Ovary (tissue), 9 donors: ENCODE results near the gene CEP104. TPM values are rescaled to one million over a fixed set of nuclear protein-coding genes. Genes with fewer than 3 reads are reported as not detected.

Source experiments
- DNase-seq, 5 donors: peaks; one replicate each; pipeline ENCODE4 v3.0.0-alpha.2; 2019 to 2020
- H3K27ac ChIP-seq, 2 donors: fragments of 200-600 bp; one replicate each; pipeline versions ENCODE4 v1.5.1 to v1.8.0; 2019 to 2022
- H3K27me3 ChIP-seq: fragments of 200-600 bp; one replicate; pipeline ENCODE4 v1.8.0; 2022
- H3K36me3 ChIP-seq: fragments of 200-600 bp; sonication (generic); one replicate; pipeline ENCODE4 v1.5.1; 2019
- H3K4me1 ChIP-seq: one replicate; pipeline ENCODE4 v1.8.1; 2013; ENCODE audit warnings: mild to moderate bottlenecking, moderate library complexity; ENCODE audit not compliant: insufficient read depth
- H3K4me3 ChIP-seq: fragments of 200-600 bp; sonication (generic); one replicate; pipeline ENCODE4 v1.5.1; 2017
- H3K9me3 ChIP-seq, 2 donors: fragments of 200-600 bp in 1 of 2; sonication (generic) in 1 of 2; one replicate each; pipeline versions ENCODE4 v1.5.1 to v1.8.1; 2013 to 2019; ENCODE audit warnings: mild to moderate bottlenecking in 1 of 2, moderate library complexity in 1 of 2
- EP300 ChIP-seq: sonication (generic); formaldehyde crosslinking; IDR thresholded peaks from one replicate; pipeline ENCODE4 v1.6.1; 2017; ENCODE audit warnings: antibody characterized with exemption
- POLR2A ChIP-seq: fragments of 450-650 bp; IDR thresholded peaks from one replicate; pipeline ENCODE4 v1.6.1; 2017; ENCODE audit warnings: antibody characterized with exemption, mild to moderate bottlenecking, moderate library complexity
- WGBS, 3 donors: extraction: QIAGEN DNeasy Blood & Tissue Kit in 1 of 3; methylation state at CpG; one replicate each; pipeline versions ENCODE4 v1.1.5 to v1.1.7; 2013 to 2017; 5-methylcytosine and 5-hydroxymethylcytosine counted together
- intact Hi-C, 4 donors: fragments of 100-400 bp; cut with DNase I; formaldehyde crosslinking; loops; one replicate each; pipeline versions ENCODE4 v1.11.0 to v1.15.1; 2022 to 2023
- polyA plus RNA-seq, 2 donors: library from polyadenylated mRNA; stranded (reverse); fragments of 200-250 nt in 1 of 2; fragments of 350-450 nt in 1 of 2; fragmentation: Illumina TruSeq in 1 of 2; extraction: RNeasy Lipid Tissue Mini Kit (QIAGEN cat#74804) in 1 of 2; gene quantifications; one replicate each; pipeline ENCODE4 v1.2.3, GENCODE V29; 2013 to 2014
- total RNA-seq, 7 donors: library from RNA; depleted of rRNA in 2 of 7; stranded (reverse); fragments of >200 nt in 2 of 7; fragmentation: NEBNext Ultra II Directional in 3 of 7; extraction: Animal tissue kit (Norgen Biotek cat#: 25700) in 3 of 7; gene quantifications; one replicate each; pipeline versions ENCODE4 v1.1.0 to v1.2.4, GENCODE V29; 2016 to 2023
- TF ChIP-seq, protein P1 (sequence below), 3 donors: fragments of 450-650 bp in 2 of 3; fragments of 200-600 bp in 1 of 3; IDR thresholded peaks; one replicate each; pipeline versions ENCODE4 v1.5.1 to v1.8.0; 2016 to 2022; ENCODE audit warnings: antibody characterized with exemption in 3 of 3, mild to moderate bottlenecking in 1 of 3
- donor health status: DM: no; HTN: no; CAD: no; lungs with moderate emphysema.
- donor health status: DM: no; HTN: no; CAD: no.
- donor health status: Bipolar disorder and iron deficiency.
- donor health status: DM: yes; HTN: yes; CAD: no.
- donor health status: DM: no; HTN: no; CAD: no.
- donor health status: DM: yes; HTN: yes; CAD: no.

CEP104 gene
- total and polyA plus RNA-seq, 9 donors: 7.9 to 40.7 (median 37.6) TPM

DNA sequence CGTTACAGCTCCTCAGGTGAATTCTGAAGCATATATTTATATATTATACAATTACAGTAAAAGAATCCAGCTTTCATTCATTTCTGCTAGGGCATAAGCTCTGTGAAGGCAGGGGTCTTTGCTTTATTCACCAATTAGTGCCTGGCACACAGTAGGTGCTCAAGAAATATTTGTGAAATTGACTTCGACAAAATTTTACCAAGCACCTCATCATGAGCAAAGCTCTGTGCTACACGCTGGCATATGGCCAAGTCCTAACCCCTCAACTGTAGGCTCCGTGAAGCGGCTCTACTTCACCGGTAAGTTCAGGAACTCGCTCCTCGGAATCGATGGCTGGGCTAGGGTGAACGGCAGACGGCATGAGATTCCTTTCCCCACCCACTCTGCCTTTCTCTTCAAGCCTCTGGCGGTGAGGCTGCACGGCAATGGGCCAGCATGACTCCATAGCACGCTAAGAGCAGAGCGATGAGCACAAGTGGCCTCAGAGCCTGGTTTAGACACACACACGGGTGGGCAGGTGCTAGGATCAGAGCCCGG lies 34.4 kb upstream of the CEP104 start:
- H3K4me3 ChIP-seq: no peak overlapping the region
- intact Hi-C loops: no loop called here
- DNase-seq: no peak
- no peak overlapping the region for H3K27ac ChIP-seq
- TF ChIP-seq, protein P1, sequence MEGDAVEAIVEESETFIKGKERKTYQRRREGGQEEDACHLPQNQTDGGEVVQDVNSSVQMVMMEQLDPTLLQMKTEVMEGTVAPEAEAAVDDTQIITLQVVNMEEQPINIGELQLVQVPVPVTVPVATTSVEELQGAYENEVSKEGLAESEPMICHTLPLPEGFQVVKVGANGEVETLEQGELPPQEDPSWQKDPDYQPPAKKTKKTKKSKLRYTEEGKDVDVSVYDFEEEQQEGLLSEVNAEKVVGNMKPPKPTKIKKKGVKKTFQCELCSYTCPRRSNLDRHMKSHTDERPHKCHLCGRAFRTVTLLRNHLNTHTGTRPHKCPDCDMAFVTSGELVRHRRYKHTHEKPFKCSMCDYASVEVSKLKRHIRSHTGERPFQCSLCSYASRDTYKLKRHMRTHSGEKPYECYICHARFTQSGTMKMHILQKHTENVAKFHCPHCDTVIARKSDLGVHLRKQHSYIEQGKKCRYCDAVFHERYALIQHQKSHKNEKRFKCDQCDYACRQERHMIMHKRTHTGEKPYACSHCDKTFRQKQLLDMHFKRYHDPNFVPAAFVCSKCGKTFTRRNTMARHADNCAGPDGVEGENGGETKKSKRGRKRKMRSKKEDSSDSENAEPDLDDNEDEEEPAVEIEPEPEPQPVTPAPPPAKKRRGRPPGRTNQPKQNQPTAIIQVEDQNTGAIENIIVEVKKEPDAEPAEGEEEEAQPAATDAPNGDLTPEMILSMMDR (IDR thresholded peaks at IDR 0.05): no peak
- no peak for TF ChIP-seq EP300
- no peak for TF ChIP-seq POLR2A
- WGBS, 3 donors: 88 to 91% (median 91%) methylated on average over 17 of the region's 17 CpGs
- no peaks in the 10 kb centered on the region for H3K27me3 ChIP-seq
- H3K4me1 ChIP-seq: peaks cover 2% of the 10 kb centered on the region
- no peaks in the 10 kb centered on the region for H3K36me3 ChIP-seq
- H3K9me3 ChIP-seq: no peaks in the 10 kb centered on the region

DNA sequence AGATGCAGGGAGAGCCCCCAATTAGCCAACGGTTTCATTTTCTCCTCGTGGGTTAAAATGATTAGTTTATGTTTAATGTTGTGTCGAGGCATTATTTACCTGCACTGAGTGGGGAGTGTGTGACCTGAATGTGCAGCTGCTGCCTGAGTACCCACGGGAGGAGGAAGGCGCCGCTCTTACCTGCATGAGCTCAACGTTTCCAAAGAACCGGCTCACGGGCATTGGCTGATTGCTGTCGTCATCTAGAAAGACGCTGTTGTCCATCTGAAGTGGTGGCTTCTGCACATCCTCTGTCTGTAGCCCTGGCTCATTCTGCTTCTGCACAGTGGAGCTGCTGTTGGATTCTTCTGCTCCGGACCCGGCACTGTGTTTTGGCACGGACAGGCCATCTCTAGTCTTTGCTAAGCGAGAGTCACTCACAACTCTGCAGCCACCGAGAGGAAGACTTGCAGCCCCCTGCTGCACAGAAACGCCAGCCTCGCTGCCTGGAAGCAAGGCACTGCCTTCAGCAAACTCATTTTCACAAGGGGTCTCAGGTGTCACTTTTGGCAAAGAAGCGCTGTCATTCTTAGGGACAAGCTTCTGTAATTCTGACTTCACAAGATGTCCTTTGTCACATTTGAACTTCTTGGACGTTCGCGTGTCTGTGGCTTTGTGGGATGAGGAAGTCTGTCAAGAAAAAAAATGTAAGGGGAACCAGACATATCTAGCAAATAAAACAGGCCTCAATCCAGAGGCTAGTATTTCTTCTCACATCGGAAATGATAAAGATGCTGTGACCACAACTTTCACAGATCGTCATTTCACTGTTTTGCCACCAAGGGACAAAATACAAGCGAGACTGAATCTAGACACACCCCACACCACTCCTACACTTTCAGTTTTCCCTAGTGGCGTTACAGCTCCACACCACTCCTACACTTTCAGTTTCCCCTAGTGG lies 33.6 kb upstream of the CEP104 start:
- no peak for DNase-seq
- Histone ChIP-seq H3K4me1 (peaks cover 2% of the 10 kb centered on the region), H3K4me3 (no peak overlapping the region), H3K9me3 (no peaks in the 10 kb centered on the region), H3K27me3 (no peaks in the 10 kb centered on the region), H3K36me3 (no peaks in the 10 kb centered on the region), H3K27ac (no peak overlapping the region)
- 80 to 83% (median 82%) methylated on average over 26 of the region's 26 CpGs for WGBS, 3 donors
- intact Hi-C loops: no loop called here
- TF ChIP-seq, protein P1 (IDR thresholded peaks at IDR 0.05): no peak
- TF ChIP-seq POLR2A (no peak), EP300 (no peak)

DNA sequence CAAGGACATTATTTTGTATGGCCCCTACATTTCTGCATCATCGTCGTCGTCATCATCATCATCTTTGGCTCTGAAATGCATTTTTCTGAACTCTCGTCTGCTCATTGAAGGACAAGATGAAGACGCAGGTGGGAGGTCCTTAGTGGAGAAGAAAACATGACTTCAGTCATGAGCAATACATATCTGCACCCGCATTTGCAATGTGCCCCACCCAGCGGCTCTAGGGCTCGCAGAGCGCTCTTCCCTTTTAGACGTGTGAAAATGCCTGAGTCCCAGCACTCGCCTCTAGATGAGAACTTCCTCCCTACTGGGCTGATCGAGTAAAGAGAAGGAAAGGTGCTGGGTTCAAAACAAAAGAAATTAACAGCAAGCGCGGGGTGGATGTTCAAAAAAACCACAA lies 32.9 kb upstream of the CEP104 start:
- peaks cover 2% of the 10 kb centered on the region for H3K4me1 ChIP-seq
- H3K4me3 ChIP-seq: no peak overlapping the region
- H3K27me3 ChIP-seq: no peaks in the 10 kb centered on the region
- intact Hi-C loops: no loop called here
- TF ChIP-seq, protein P1 (IDR thresholded peaks at IDR 0.05): no peak
- TF ChIP-seq EP300 (no peak), POLR2A (no peak)
- no peak overlapping the region for H3K27ac ChIP-seq
- no peaks in the 10 kb centered on the region for H3K36me3 ChIP-seq
- DNase-seq: no peak
- WGBS, 3 donors: 91 to 94% (median 92%) methylated on average over 14 of the region's 14 CpGs
- H3K9me3 ChIP-seq: no peaks in the 10 kb centered on the region

DNA sequence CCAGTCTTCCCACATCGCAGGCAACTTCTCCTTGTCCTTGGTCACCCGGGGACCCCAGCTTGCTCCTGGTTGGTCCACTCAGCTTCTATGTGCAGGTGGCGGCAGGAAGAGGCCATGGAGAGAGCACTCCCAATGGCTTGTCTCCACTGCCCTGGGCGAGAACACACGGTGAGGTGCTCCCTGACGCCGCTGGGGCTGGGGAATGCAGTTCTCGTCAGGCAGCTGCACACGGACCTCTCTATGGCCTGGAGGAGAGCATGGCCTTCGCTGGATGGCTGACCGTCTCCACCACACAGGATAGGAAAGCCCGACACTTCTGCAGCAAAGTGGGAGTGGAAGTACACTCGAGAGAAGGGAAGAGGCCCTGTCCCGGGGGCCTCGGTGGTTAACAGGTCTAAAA lies 31.3 kb upstream of the CEP104 start:
- intact Hi-C loops: no loop called here
- DNase-seq: no peak
- TF ChIP-seq, protein P1 (IDR thresholded peaks at IDR 0.05): no peak
- TF ChIP-seq POLR2A (no peak), EP300 (no peak)
- Histone ChIP-seq H3K36me3 (no peaks in the 10 kb centered on the region), H3K9me3 (no peaks in the 10 kb centered on the region), H3K27ac (no peak overlapping the region), H3K4me3 (no peak overlapping the region), H3K27me3 (no peaks in the 10 kb centered on the region), H3K4me1 (peaks cover 2% of the 10 kb centered on the region)
- WGBS, 3 donors: 83 to 88% (median 84%) methylated on average over 15 of the region's 15 CpGs
